ENCODE data around the gene ZC3H6. TPM values are rescaled to one million over a fixed set of nuclear protein-coding genes. Genes with fewer than 3 reads are reported as not detected.

Gene ZC3H6, protein sequence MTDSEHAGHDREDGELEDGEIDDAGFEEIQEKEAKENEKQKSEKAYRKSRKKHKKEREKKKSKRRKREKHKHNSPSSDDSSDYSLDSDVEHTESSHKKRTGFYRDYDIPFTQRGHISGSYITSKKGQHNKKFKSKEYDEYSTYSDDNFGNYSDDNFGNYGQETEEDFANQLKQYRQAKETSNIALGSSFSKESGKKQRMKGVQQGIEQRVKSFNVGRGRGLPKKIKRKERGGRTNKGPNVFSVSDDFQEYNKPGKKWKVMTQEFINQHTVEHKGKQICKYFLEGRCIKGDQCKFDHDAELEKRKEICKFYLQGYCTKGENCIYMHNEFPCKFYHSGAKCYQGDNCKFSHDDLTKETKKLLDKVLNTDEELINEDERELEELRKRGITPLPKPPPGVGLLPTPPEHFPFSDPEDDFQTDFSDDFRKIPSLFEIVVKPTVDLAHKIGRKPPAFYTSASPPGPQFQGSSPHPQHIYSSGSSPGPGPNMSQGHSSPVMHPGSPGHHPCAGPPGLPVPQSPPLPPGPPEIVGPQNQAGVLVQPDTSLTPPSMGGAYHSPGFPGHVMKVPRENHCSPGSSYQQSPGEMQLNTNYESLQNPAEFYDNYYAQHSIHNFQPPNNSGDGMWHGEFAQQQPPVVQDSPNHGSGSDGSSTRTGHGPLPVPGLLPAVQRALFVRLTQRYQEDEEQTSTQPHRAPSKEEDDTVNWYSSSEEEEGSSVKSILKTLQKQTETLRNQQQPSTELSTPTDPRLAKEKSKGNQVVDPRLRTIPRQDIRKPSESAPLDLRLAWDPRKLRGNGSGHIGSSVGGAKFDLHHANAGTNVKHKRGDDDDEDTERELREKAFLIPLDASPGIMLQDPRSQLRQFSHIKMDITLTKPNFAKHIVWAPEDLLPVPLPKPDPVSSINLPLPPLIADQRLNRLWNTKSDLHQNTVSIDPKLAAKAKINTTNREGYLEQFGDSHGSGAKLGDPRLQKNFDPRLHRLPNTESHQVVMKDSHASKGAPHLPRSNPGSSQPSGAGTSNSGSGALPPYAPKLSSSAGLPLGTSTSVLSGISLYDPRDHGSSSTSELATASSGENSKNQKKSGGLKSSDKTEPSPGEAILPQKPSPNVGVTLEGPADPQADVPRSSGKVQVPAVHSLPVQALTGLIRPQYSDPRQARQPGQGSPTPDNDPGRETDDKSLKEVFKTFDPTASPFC
- 2.4 and 2.7 TPM in 2 replicates for total RNA-seq

DNA sequence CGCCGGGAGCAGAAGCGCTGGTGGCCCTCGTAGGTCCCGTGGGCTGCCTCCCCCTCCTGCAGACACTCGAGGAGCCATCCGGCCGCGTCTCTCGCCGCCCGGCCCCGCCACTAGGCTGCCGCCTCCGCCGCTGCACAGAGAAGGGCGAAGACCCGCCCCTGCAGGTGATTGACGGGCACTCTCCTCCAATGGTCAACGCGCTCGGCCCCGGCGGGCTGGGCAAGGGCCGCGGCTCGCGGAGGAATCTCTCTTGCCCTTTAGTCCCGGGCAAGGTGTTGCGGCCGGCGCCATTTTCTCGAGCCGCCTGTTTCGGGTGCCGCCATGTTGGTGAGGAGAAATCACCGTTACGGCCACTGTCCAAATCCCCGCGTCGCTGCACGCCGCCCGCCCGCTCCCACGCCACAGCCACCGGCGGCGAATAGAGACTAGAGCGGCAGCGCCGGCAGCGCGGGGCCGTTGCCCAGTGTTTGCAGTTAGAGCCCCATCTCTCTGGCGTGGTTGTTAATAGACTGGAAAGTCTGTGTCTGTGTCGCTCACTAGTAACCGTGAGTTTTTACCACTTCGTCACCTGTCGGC is at the start of gene ZC3H6:
TSS of gene ZC3H6 (plus strand) at position 287 of the 576 bp plus-strand sequence. CDS start 398 bp downstream, outside the sequence.

DNA sequence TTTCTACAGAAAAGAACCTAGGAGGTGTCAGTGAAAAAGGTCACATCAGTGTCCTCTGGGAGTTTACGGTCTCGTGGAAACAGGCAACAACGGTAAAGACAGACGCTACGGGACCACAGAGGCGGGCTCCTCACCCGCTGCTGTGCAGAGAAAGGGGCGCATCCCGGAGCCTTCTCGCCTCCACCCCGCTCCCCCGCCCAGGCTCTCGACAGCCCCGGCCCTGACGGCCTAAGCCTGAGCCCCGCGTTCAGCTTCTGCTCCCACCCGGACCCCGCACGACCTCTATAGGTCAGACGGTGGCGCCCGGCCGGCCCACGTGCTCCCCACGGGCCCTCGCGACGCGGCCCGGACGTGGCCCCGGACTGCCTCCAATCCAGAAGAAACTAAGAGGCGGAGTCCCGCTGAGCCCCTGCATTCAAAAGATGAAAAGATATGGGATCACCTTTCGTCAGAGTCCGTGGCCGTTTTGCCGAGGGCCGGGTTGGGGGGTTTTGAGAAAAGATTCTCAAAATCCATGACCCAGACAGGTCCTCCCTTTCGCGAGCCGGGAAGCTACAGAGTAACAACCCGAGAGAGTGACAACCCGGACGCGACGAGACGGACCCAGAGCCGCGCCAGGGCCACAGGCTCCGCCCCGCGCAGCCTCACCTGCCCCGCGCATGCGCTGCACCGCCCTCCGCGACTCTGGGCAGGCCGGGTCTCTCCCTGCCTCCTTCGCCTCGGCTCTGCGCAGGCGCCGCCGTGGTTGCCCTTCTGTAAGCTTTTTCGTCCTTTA is 20.7 kb upstream of the ZC3H6 start, which contains the start of gene ZC3H8:
TSS of gene ZC3H8 (minus strand) at position 577 of the 775 bp plus-strand sequence. CDS start at position 516, 61 bp downstream.

Small RNA genes lying within 50 kb of the gene (small RNA-seq; reads per million reads assigned to genes)
- gene AC115115.1 (ENCODE audit: low replicate concordance), result not detected

Other genes starting within 250 kb of the ZC3H6 start
- gene TMEM87B, start 220.3 kb upstream of the ZC3H6 start, total RNA-seq, result 65.6 and 77.0 TPM in 2 replicates
- 0.66 and 2.9 TPM in 2 replicates for gene FBLN7, start 137.2 kb upstream of the ZC3H6 start, total RNA-seq
- 2.1 and 7.0 TPM in 2 replicates for gene ZC3H8, start 20.6 kb upstream of the ZC3H6 start, total RNA-seq
- gene RGPD8, start 158.0 kb downstream of the ZC3H6 start, total RNA-seq, result 5.7 and 7.2 TPM in 2 replicates
- 25.2 and 103 TPM in 2 replicates for gene TTL, start 206.6 kb downstream of the ZC3H6 start, total RNA-seq

Measured in placental pericyte (primary cell).